Measurements from ENCODE around the gene VHLL. TPM values are rescaled to one million over a fixed set of nuclear protein-coding genes. Genes with fewer than 3 reads are reported as not detected.

The VHLL gene
- total RNA-seq, 1 experiment from 2014 or later: not detected

- Mint-ChIP-seq H3K4me1 (peaks cover 14 to 20% of the 10 kb centered on the region in 2 experiments), H3K4me3 (peak overlapping the region; percentile 97 to 98), H3K36me3 (ENCODE audit: insufficient read depth in 1 of 3, low read depth in 3 of 3) (peaks cover 33 to 50% (median 45%) of the 10 kb centered on the region in 3 experiments), H3K27me3 (ENCODE audit: low read depth) (no peaks in the 10 kb centered on the region; the same call in 1 of the 2 replicates), H3K9me3 (no peaks in the 10 kb centered on the region; a peak in 2 of 5 replicates), H3K27ac (peak overlapping the region; percentile 91 to 97 (median 96))
- Histone ChIP-seq H3K23me2 (ENCODE audit: insufficient read length, low read depth, low read length, poor library complexity, severe bottlenecking) (peaks cover 7% of the 10 kb centered on the region), H3K9me3 (ENCODE audit: control insufficient read depth, low read depth, low read length) (no peaks in the 10 kb centered on the region), H3K79me1 (ENCODE audit: insufficient read depth, low read depth, low read length, poor library complexity, severe bottlenecking) (no peaks in the 10 kb centered on the region), H3K4me2 (ENCODE audit: insufficient read depth, insufficient read length, low read length) (peak overlapping the region; percentile 86), H2BK15ac (ENCODE audit: low read depth, low read length) (no peak overlapping the region), H4K5ac (ENCODE audit: insufficient read length, low read depth, low read length) (no peak overlapping the region), H3K18ac (ENCODE audit: insufficient read length, low read depth, low read length) (no peak overlapping the region), H3K27ac (ENCODE audit: insufficient read length, low read depth, low read length) (no peak overlapping the region), H3K14ac (ENCODE audit: insufficient read depth, low read length) (no peak overlapping the region), H4K20me1 (ENCODE audit: control insufficient read depth, insufficient read depth, insufficient read length) (no peaks in the 10 kb centered on the region), H3K27me3 (ENCODE audit: insufficient read depth, low read length) (no peaks in the 10 kb centered on the region), H3K9ac (ENCODE audit: extremely low read depth, insufficient read length, low read length) (peak overlapping the region; percentile 72), H2BK120ac (ENCODE audit: low read depth, low read length, poor library complexity, severe bottlenecking) (no peak overlapping the region), H3K56ac (ENCODE audit: insufficient read length, low read depth, low read length) (no peak overlapping the region), H3K4me1 (ENCODE audit: insufficient read depth, low read length) (0 out of 2 replicates have a peak, but pooled peaks cover 2% of the 10 kb centered on the region), H2BK20ac (ENCODE audit: low read depth, low read length, poor library complexity, severe bottlenecking) (no peak overlapping the region), H3T11ph (ENCODE audit: low read length) (no peak overlapping the region), H2AFZ (ENCODE audit: low read length) (no peak overlapping the region), H3K4ac (ENCODE audit: low read depth, low read length) (no peak overlapping the region), H4K91ac (ENCODE audit: insufficient read length, low read depth, low read length) (no peak overlapping the region), H2BK12ac (ENCODE audit: insufficient read length, low read depth, low read length) (no peak overlapping the region), H3K79me2 (ENCODE audit: insufficient read depth, low read length) (peaks cover 24% of the 10 kb centered on the region), H4K8ac (replicated peaks; ENCODE audit: insufficient read length, low read depth, low read length) (no peak overlapping the region), H2AK5ac (ENCODE audit: insufficient read length, low read length) (no peak overlapping the region), H2BK5ac (ENCODE audit: insufficient read length, low read length) (no peak overlapping the region), H3K23ac (ENCODE audit: insufficient read length, low read depth, low read length) (no peak overlapping the region)
- no peak for TF ChIP-seq CTCF (conservative IDR thresholded peaks at IDR 0.05)
- no CpG with 5 or more reads among the region's 14 CpGs for WGBS (ENCODE audit: extremely low coverage, insufficient read length, low lambda C conversion rate)
- no peak for DNase-seq
Measured at GRCh38 chr1:156337888-156338179, 38.7 kb upstream of the VHLL start.
